Activated CD4-positive, CD25-positive, alpha-beta regulatory T cell treated with anti-CD3 and anti-CD28 coated beads, Interleukin-2, amount 50 U/mL, for 24 hours (primary cell): ENCODE data around the gene TMEM39A.

ENCODE experiments used
- ATAC-seq, 2 donors: fragments of 150-1000 bp; cut with Tn5 transposase; one replicate each; pipeline ENCODE4 v1.10.0; 2021; ENCODE audit warnings: mild to moderate bottlenecking in 1 of 2, moderate library complexity in 1 of 2

Gene TMEM39A

GRCh38 chr3:119396870-119397269 is 66.5 kb downstream of the TMEM39A start:
- ATAC-seq: no peak

DNA sequence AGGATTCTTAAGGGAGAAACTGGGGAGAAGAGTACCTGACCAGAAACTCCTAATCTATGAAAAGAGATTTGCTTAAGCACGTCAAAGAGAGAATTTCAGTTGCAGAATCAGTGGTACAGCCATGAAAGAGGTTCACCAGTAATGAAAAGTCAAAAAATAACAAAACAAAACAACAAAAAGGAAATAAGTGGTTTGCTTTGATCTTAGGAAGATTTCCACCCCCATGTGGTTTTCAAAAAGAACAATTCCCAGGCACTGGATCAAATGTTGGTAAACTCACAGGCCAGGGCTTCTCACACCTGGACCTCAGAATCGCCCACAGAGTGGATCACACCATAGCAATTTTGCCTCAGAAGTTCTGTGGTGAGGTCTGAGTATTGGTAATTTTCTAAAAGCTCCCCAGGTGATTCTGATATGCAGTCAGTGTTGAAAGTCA is 67.5 kb downstream of the TMEM39A start:
- no peak for ATAC-seq

GRCh38 chr3:119388577-119388976 is 74.8 kb downstream of the TMEM39A start:
- no peak for ATAC-seq

GRCh38 chr3:119382134-119382533 is 81.3 kb downstream of the TMEM39A start:
- ATAC-seq: no peak

DNA sequence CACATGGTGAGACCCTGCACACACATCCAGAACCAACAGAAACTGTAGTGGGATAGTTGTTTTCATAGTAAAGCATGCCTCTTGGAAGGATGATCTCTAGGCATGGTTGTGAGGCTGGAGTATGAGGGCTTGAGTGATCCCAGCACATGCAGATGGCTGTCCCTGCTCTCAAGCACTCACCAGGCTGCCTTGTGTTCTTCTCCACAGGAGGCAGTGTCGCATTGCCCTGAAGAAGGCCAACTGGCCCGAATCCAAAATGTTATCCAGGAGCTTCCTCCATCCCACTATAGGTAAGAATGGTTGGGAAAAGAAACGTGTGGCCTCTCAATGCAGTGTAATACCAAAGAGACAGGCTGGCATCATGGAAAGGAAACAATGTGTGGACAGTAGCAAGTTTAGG is 82.7 kb downstream of the TMEM39A start:
- ATAC-seq: no peak
